ENCODE results near the gene ANAPC1.
A peak's percentile ranks its signal among the peaks of the same experiment; 100 is the strongest.
"Not testable (repeated sequence)": the region's sequence is repeated elsewhere in the genome, so short reads cannot be mapped to it uniquely, and the experiment has no call there.

ANAPC1 gene

DNA sequence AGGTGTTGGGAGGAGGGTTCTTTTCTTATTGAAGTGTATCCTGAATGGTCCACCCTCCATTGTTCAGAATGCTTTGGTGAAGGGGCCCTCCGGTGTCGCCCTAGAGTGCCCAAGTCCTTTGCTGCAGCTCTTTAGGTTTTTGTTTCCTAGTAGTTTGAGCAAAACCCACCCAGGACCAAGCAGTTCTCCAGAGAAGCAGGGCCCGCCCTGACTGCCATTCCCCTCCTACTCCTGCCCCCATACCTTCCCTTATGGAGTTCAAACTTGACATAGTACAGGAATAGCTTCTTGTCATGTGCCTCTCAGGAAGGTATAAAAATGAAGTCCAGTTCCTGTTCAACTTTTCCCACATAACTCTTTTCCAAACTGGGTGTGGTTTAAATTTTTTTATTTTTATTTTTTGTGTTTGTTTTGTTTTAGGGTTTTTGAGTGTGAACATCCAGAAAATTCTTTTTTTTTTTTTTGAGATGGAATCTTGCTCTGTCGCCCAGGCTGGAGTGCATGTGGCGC is 20.0 kb upstream of the ANAPC1 start:
- no peak for DNase-seq

- no peak for DNase-seq
Measured at GRCh38 chr2:111903516-111903915, 19.5 kb upstream of the ANAPC1 start.

DNA sequence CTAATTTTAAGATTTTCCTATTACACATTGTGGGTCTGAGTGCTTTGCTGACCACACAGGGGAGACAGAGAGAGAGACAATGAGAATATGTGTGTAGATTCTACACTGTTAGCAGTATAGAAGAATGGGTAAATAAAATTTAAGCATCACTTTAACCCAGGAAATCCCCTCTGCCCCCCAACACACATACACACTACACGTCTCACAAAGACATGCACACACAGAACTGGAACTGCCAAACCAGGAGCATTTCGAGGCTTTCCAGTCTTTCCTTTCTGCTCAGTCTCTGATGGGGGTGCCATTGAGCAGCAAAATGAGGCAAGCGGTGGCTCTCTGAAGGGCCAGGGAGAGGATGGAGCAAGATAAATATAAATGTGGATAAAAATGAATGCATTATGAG is 16.9 kb upstream of the ANAPC1 start:
- DNase-seq = no peak

DNA sequence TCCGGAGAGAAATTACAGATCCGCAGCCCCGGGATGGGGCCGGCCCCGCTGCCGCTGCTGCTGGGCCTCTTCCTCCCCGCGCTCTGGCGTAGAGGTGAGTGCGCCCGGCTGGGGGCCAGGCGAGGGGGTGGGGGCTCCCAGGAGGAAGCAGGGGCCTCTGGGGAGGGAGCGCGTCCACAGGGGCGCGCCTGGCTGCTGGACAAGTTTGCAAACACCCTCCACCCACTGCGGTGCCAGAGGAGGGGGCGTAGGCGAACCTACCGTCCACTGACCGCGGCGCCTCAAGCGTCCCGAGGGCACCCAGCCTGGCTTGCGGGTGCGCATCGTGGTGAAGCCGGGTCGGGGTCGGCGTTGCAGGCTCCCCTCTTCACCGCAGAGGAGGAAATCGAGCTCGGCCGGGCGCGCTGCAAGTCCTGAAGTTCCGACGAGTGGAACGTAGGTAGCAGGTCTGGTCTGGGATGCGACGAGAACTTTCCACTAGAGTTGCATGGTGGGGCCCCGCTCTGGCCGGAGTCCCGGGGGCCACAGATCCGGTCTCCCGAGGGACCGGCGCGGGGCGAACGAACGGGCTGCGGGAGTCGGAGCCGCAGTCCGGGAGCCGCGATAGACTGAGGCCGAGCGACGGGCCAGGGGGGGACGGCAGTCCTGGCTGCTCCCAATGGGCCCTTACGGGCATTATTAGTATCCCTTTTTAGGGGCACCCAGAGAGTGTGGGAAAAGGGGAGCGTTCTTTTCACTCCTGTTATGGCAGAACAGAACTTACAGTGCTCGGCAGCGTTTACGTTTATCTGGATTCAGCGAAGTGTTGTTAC is 14.9 kb upstream of the ANAPC1 start:
- no peak for DNase-seq

DNA sequence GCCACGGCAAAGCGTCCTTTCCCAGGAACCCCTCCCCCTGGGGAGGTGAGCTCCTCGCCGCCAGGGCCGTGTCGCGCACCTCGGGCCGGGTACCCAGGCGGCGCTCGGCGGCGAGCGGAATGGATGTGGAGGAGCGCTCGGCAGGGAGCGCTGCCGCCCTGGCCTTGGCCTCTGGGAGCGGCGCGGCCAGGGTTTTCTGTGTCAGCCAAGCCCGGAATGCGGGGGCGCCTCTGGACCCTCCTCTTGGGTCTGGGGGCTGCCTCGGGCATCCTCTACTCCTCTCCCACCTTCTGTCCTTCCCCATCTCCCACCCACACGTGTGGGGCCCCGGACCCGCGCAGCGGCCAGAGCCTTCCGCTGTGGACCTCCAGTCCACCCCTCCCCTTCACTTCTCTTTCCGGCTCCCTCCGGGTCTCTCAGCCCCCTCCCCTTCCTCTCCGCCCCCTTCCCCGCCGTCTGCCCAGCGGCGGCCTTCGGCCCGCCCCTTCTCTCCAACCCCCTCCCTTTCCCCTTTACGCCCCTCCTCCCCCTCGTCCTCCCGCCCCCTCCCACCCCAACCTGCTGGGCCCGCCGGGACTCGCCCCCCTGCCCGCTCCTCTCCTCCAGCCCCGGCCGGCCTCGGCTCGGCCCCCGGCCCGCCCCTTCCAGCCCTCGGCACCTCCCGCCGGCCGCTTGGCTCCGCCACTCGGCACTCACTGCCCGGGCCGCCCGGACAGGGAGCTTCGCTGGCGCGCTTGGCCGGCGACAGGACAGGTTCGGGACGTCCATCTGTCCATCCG is 14.1 kb upstream of the ANAPC1 start, which contains the start of gene MERTK:
Gene MERTK, plus strand, starts transcription at position 684 of the 779 bp plus-strand sequence. CDS start 129 bp downstream, outside the sequence.
- DNase-seq = peak; percentile 71

DNA sequence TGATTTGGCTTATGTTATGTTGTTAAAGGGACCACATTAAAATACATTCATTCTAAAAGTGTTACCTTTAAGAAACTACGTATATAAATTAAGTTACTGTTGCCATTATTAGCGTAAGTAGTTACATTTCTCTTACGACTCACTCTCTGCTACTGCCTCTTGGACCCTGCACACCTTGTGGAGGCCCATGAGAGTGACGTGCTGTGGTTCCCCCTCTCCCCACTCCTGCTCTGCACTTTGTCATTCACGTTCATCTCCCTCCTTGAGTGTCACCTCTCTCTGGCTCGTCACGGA is 13.6 kb upstream of the ANAPC1 start:
- DNase-seq = no peak

- no peak for DNase-seq
Measured at GRCh38 chr2:111896576-111896975, 12.6 kb upstream of the ANAPC1 start.

- DNase-seq = no peak
Measured at GRCh38 chr2:111896024-111896423, 12.0 kb upstream of the ANAPC1 start.

- DNase-seq = no peak
Measured at GRCh38 chr2:111884592-111884964, 585 bp upstream of the ANAPC1 start.

GRCh38 chr2:111872806-111873205 is 11.2 kb downstream of the ANAPC1 start:
- not testable (repeated sequence) for DNase-seq

GRCh38 chr2:111865124-111865523 is 18.9 kb downstream of the ANAPC1 start:
- DNase-seq = not testable (repeated sequence)

GRCh38 chr2:111860005-111860404 is 24.0 kb downstream of the ANAPC1 start:
- DNase-seq = not testable (repeated sequence)

- not testable (repeated sequence) for DNase-seq
Measured at GRCh38 chr2:111852544-111852943, 31.4 kb downstream of the ANAPC1 start.

DNA sequence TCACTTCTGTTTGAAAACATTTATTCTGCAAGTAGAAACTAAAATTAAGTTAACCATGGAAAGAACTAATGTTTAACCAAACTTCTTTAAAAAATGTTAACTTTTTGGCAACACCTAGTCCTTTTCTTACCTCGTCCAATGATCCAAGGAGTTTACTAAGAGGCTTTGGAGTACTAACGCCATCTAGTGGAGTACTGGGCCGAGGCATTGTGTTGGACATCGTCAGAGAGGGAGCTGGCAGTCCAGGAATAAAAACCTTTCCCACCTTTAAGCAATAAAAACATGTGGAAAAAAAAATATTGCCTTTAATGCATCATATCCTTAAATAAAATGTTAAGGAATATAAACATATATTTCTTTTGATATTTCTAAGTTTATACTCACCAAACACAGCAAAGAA is 33.3 kb downstream of the ANAPC1 start:
- DNase-seq = peak; percentile 1

DNA sequence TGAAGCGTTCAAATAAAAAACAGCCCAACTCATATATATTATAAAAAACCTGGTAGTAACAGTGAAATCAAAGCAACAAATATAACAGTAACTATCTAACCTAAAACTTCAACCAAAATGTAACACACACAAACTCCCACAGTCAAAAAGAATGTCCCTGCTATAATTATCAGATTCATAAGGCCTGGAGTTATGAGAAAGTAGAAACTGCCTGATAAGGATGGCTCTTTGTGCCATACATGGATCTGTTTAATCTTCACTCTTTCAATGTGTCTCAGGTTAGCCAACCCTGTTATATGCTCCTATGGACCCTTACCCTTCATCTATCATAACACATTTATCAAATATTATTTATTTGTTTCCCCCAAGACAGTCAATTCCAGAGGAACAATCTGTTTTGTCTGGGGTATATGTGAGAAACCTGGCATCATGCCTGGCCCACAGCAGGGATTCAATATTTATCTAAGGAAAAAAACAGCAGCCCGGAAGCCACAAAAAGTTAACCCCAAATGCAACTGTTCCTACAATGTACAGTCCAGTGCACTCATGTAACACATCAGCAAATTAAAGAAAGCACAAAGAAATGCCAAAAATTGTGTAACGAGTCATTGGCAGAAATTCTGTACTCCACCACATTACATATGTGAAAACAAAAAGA is 44.2 kb downstream of the ANAPC1 start:
- DNase-seq = not testable (repeated sequence)

DNA sequence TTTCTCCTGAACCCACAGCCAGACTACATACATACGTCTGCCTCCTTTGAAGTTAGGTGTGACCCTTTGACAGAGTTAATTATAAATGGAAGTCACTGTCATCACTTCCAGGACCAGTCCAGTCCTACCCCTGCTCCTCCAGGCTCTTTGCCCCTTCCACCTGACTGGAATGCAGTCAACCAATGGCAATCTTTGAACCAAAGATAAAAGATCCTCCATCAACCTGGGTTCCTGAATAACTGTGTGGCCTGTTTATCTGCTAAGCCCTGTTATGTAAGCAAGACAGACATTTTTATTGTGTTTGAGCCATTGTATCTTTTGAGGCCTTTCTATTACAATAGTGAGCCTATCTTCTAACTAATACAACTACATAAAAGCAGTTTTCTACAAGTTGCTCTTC is 45.0 kb downstream of the ANAPC1 start:
- not testable (repeated sequence) for DNase-seq

GRCh38 chr2:111834221-111834620 is 49.8 kb downstream of the ANAPC1 start:
- not testable (repeated sequence) for DNase-seq

DNA sequence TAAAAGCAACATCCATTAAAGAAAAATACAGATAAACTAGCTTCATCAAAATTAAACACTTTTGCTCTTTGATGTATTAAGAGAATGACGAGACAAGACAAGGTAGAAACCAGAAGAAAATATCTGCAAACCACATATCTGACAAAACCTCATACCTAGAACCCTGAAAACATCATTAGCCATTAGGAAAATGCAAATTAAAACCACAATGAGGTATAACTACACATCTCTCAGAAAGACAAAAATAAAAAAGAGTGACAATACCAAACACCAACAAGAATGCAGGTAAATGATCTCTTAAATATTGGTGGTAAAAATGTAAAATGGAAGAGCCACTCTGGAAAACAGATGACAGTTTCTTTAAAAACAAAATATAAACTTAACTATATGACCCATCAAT is 53.5 kb downstream of the ANAPC1 start:
- not testable (repeated sequence) for DNase-seq

DNA sequence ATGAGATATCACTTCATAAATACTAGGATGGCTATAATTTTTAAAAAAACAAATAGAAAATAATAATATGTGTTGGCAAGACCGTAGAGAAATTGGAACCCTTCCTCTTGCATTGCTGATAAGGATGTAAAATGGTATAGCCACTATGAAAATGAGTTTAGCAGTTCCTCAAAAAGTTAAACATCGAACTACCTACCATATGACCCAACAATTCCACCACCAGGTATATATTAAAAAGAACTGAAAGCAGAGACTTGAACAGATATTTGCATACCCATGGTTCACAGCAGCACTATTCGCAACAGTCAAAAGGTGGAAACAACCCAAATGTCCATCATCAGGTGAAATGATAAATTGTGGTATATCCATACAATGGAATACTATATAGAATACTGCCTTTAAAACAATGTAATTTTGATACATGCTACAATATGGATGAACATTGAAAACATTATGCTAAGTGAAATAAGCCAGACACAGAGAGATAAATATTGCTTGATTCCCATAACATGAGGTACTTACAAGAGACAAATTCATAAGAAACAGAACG is 55.7 kb downstream of the ANAPC1 start:
- DNase-seq = not testable (repeated sequence)

DNA sequence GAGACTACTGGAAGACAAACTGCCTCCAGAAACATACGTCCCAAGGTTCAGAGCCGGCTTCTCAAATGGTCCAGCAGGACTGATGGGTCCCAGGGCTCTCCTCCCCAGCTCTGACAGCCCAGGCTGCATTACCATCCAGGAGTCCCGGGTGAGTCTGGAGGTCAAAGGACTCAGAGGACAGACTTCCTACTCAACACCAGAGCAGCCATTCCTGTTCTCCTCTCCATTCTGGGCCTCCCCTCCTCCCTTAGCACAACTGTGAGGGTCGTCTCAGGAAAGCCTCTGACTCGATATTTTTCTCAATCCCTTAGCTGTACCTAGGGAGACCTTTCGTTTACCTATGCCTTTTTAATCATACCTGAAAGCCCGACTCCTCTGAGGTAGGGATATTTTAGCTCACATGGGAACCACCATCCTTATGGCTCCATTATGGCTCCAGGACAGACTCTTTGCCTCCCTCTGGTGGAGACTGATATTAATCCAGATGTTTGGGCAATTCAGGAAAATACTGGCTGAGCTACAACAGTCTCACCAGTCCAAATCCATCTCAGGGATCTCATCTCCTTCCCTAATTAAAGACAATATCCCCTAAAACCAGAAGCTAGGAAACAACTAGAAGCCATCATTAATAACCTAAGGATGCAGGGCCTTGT is 70.9 kb downstream of the ANAPC1 start:
- not testable (repeated sequence) for DNase-seq

DNA sequence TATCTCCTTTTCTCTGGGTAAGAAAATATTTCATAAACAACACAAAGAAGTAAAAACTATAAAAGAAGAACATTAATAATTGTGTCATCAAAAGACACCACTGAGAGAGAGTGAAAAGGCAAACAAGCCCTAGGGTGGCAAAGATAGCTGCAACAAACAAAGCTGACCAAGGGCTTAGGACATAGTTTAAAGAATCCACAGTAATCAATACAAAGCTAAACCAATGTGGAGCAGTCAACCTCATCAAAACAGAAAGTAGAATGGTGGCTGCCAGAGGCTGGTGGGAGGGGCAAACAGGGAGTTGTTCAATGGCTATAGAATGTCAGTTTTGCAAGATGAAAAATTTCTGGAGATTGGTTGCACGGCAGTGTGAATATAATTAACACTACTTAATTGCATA is 93.4 kb downstream of the ANAPC1 start:
- not testable (repeated sequence) for DNase-seq

- DNase-seq = not testable (repeated sequence)
Measured at GRCh38 chr2:111784081-111784480, 99.9 kb downstream of the ANAPC1 start.

DNA sequence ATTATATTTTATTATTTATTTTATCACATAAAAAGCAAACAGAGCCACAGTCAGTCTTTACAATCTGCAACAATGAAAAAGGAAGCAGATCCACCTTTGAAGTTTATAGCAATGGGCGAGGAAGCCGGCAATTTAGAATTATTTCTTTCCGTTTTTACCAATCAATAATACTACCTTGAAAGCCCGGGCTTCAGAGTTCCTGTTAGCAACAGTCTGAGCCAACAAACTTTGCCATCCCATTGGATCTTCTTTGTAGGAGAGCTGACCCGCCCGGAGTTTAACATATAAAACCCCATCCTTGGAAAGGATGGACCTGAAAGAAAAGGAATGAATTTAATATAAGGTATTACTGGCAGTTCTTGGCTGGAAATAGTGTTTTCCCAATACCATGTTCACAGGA is 101.8 kb downstream of the ANAPC1 start:
- DNase-seq = not testable (repeated sequence)

Data from NCI-H1436 (cell line).